ENCODE results near the gene SLC12A7. TPM values are rescaled to one million over a fixed set of nuclear protein-coding genes. Genes with fewer than 3 reads are reported as not detected.

Gene SLC12A7
- total RNA-seq, 1 donor from 2014 or later, result 42.2 TPM

DNA sequence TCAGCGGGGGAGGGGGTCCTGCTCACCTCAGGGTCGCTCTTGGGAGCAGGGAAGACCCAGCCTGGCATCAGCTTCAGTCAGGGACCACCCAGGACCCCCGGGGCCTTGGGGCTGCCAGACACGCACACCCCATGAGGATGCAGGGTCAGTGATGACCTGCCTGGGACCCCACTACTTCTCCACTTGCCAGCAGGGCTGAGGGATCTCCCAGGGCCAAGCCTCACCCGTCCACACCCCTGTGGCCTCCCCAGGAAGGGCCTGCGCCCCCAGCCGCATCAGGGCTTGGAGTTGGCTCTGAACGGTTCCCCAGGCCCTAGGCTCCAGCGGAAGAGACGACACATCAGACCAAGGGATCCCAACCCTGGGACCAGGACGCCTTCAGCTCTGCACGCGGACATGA lies 33.7 kb downstream of the SLC12A7 start:
- DNase-seq (ENCODE audit: low read depth), result no peak

DNA sequence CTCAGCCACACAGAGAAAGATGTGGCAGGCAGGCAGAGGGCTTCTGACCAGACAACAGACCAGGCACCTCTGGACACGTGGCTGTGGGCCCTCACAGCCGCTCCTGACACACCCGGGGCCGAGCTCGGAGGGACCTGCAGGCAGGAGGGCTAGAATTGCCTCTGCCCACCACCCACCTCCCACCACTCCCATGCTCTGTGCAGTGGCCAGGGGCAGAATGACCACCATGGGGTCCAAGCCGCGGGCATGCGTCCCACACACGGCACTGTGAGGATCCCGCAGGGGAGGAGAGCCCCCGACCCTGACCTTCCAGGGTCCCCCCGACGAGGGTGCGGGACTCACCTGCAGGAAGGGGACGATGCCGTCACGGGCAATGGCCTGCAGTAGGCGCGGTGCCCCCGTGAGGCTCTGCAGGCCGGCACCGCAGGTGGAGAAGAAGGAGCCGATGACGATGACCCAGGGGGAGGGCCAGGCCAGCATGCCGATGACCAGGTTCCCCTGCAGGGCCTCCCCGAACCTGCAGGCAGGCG lies 34.3 kb downstream of the SLC12A7 start:
- no peak for DNase-seq (ENCODE audit: low read depth)

DNA sequence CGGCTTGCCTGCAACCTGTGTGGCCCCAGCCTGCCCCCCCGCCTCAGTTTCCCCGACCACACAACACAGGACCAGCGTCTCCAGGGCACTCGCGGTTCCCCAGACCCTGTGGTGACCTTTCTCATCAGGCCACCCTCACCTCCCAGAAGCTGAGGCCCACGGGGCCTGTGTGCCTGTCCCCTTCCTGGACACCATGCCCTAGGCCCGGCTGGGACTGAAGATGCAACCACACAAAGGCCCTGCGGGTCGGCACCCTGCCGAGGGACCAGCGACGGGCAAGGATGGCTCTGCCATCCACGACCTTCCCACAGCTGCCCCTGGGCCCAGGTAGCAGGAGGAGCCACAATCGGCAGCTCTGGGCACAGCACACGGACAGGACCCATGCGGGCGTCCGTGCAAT lies 34.8 kb downstream of the SLC12A7 start:
- DNase-seq (ENCODE audit: low read depth), result no peak

DNA sequence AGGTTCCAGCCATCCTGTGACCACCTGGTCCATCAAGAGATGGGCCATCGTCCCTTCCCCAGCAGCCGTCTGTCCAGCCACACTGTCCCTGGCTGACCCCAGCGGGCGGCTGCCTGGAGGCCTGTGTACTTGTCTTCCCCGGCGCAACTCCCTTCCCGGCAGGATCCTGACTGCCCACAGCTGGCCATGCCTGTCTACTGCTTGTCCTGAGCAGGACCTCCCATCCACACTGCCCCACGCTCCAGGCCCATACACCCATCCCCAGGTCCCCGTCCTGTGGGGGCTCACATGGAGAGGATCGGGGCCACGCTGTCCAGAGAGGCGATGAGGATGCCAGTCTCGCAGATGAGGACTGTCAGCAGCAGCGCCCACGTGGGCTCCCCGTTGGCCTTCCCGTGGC lies 35.5 kb downstream of the SLC12A7 start:
- no peak for DNase-seq (ENCODE audit: low read depth)

DNA sequence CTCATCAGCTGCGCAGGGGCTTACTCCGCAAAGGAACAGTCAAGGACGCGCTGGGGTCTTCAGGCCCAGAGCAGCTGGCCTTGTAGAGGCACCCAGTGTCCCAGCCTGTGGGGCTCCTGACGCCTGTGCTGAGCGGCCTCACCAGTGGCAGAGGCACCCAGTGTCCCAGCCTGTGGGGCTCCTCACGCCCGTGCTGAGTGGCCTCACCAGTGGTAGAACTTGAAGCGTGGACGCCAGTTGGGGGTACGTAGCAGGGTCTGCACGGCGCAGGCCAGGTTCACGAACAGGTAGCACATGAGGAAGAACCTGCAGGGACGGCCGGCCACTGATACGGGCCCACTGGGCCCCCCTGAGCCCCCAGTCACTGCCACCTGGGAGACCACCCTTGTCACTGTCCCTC lies 35.9 kb downstream of the SLC12A7 start:
- no peak for DNase-seq (ENCODE audit: low read depth)

DNA sequence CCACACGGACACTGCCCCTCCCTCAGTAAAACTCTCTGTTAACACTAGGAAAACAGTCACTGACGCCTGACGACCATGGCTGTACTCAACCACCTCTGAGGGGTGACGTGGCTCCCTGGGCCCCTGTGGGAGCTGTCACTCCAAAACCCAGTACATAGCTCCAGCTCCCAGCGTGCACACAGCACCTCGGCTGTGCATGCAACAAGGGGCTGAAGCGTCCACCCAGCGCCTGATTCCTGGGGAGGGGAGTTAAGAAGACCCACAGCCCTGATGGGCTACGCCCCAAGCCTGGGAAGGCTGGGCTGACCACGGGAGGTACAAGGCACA lies 36.3 kb downstream of the SLC12A7 start:
- DNase-seq (ENCODE audit: low read depth), result no peak

DNA sequence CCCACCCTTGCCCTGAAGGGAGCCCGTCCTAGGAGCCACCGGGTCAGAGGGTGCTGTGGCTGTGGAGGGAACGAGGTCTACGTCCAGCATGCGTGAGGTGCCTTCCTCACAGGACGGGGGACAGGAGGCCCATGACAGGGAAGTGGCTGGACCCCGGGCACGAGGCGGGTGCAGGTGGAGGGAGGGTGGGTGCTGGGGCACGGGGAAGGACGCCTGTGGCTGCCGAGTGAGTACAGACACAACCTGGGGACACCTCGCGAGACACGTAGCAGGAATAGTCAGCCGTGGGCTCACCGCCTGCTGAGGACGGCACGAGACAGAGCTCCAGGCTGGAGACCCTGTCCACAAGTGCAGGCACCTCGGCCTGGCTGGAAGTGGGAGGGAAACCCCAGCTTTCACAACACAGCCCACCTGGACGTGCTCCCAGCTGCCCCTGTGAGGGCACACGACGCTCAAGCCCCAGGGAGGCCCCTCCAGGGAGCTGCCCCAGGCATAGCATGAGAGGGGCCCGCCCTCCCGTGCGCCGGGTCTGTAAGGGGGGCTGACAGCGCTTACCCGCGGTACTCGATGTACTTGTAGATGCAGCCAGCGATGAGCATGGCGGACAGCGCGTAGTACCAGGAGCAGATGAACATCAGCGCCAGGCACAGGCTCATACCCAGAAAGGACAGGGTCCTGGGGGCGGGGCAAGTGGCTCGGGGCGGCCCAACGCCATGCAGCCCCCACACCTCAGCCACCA lies 36.9 kb downstream of the SLC12A7 start:
- DNase-seq (ENCODE audit: low read depth), result no peak

DNA sequence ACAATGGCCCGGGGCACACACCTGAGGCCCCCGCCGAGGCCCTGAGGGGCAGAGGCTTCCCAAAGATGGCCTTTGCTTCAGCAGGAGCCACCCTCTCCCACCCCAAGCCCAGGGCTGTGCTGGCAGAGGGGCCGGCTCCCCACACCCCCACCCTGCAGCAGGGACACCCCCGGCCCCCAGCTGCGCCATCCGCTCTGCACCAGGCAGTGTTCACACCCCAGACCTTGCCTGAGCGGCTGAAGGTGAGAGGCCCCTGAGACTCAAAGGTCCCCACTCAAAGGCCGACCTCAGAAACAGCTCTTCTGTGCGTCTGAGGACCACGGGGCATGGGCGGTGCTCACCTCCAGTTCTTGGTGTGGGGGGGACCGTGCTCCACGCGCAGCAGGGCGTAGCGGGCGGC lies 37.6 kb downstream of the SLC12A7 start:
- no peak for DNase-seq (ENCODE audit: low read depth)

DNA sequence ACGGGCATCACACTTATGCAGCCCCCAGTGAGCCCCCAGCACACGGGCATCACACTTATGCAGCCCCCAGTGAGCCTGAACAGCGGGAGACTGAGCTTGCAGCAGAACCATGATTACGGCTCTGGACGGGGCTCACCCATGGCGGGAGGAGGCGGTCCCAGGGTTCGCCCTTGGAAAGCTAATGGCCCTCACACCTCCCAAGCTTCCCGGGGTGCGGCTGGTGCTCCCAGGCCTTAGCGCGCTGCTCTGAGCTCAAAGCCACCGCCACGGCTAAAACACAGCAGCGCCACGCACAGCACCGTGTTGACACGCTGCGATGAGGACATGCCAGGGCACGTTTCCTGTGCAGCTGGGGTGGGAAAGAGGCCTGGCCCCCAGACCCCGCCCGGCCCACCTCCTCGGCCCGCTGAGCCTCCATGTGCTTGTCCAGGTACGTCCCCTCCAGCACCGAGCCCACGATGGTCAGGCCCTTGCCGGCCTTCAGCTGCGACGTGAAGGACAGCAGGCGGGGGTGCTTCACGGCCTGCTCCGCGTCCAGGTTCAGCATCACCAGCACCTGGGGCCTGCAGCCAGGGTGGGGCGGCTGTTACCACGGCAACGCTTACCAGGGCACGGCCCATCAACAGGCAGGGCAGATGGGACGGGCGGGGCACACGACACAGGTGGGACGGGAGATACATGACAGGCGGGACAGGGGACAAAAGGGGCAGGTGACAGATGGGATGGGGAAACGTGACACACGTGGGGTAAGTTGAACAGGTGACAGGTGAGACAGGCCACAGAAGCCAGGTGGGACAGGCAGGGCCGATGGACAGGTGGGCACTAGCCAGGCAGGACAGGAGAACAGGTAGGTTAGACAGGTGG lies 38.4 kb downstream of the SLC12A7 start:
- DNase-seq (ENCODE audit: low read depth), result no peak

DNA sequence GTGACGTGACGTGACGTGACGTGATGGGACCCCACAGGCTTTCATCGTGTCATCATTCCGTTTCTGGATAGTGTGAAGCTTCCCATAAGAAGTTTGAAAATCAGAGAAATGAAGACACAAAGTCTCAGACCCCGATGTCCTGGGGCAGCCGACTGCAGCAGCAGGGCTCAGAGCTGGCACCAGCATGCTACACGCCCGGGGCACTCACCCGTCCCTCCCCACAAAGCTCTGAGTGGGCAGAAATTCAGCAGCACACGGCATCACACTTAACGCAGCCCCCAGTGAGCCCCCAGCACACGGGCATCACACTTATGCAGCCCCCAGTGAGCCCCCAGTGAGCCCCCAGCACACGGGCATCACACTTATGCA lies 42.2 kb downstream of the SLC12A7 start:
- no peak for DNase-seq (ENCODE audit: low read depth)

DNA sequence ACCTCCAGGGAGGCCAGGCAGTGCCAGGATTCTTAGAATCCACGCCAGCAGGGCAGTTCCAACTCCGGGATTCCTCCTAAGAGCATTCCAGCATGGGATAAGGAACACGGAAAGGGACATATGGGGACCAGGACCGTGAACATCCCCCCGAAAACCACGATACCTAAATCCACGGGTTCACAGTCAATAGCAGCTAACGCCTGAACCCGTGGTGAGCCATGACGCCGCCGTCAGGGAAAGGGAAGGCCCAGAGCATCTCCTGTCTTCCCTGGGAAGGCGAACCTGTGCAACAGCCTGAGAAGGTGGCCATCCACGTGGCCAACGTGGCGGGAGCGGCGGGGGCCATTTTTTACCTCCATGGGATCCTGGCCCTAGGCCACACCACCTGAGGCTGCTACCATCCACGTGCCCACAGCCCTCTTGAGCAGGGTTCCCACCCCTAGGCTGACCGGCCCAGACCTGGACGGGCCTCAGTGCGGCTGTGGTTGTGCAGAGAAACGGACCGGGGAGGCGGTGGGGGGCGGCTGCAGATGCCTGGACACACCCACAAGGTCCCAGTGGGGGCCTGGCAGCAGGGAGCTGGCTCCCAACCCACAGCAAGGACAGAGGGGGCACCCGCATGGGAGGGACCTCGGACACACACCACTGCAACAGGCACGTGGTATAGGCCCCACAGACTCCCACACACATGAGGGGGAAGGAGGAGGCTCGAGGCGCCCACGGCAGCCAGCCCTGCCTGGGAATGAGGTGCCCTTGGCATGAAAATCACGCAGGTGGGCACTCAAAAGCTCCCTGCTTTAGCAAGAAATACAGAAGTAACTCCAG lies 42.8 kb downstream of the SLC12A7 start:
- DNase-seq (ENCODE audit: low read depth), result no peak

DNA sequence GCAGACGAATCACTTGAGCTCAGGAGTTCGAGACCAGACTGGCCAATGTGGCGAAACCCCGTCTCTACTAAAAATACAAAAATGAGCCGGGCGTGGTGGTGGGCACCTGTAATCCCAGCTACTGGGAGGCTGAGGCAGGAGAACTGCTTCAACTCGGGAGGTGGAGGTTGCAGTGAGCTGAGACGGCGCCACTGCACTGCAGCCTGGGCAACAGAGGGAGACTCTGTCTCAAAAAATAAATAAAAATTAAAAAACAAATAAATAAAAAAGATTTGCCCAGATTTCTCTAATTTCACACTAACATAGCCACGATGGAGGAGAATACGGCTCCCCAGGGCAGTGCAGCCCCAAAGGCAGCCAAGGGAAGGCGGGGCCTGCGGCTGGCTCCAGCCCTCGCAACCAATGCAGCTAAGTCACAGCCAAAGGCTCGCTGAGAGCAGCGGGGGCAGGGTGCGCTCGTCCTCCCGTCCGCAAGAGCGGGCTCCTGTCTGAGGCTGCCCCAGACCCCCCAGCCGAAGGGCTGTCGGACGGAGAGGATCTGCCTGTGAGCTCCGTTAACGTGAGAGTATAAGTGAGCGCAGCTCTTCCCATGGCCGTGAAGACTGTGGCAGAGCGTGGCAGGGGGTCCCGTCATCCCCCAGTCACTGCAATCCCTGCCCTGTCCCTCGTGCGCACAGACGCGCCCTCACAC lies 43.5 kb downstream of the SLC12A7 start:
- no peak for DNase-seq (ENCODE audit: low read depth)

DNA sequence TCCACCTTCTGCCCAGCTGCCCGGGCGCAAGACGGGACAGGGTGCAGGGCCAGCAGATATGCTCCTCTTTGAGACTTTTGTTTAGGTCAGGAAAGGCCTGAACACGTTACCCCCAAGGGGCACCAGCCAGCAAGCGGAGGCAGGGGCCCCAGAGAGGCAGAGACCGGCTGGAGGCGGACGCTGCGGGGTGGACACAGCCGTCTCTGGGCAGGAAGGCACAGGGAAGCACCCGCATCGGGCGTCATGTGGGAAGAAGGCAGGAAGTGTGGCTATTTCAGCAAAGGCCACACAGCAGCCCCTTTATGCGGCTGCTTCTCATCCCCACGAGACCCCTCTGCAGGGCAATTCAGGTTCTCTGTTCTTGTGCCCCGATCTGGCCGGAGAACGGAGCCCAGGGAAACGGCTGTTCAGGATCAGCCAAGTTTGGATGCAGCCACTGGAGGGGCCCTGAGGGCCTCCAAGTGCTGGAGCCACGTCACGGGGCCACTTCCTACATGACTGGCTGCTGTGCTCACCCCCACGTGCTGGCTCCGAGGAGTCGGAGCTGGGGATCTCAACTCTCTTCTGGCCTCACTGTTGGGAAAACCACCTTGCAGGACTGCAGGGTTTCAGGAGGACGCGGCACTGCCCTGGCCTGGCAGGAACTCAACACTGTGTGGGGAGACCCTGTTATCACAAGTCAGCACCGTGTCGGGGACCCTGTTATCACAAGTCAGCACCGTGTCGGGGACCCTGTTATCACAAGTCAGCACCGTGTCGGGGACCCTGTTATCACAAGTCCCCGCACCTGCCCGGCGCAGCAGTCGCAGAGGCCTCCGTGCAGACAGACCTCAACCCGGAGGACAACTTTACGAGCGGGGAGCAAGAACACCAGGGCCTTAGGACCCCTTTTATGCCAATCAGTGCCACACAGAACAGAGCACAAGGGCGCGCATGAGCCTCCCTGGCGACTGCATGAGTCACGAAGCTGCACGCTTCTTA lies 44.4 kb downstream of the SLC12A7 start:
- no peak for DNase-seq (ENCODE audit: low read depth)

DNA sequence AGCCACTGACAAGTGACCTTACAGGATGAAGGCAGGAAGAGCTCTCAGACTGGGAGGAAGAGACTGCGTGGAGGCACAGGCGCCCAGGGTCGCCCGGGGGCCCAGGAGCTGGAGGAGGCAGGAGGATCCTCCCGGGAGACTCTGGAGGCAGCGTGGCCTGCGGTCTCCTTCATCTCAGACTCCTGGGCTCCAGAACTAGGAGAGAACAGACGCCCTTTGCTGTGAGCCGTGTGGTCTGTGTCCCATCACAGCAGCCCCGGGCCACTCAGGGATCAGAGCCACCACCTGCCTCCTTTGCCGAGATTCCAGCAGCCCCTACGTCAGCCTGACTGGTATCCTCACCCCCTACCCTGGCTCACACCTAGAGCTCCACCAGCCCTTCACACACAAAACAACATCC lies 45.2 kb downstream of the SLC12A7 start:
- DNase-seq (ENCODE audit: low read depth), result no peak

DNA sequence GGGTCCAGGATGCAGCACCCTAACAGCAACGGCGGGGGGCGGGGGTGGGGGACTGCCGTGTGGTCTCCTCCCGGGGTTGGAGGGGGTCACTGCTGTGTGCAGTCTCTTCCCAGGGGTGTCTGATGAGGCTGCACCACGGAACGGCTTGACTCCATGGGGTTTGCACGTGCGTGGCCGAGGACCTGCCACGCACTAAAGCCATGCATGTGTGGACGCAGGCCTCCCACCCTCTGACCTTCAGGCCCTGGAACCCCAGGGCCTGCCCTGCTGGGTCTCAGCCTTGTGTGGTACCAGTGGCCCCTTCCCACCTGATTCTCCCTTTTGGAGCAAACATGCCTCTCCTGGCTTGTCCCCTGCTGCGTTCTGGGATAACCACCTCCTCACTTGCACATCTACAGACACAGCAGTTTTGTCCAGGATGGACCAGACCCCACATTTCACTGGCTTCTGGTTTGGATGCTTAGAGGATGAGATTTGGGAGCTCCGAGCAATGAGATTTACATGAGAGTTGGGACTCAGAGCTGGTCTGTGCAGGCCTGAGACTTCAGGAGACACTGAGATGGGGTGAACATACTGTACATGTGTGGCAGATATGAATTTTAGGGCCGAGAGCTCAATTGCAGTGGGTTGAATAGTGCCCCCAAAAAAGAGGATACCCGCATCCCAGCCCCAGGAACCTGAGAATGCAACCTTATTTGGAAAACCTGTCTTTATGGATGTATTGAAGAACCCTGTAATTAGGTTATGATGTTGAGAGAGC lies 45.8 kb downstream of the SLC12A7 start:
- DNase-seq (ENCODE audit: low read depth), result no peak

DNA sequence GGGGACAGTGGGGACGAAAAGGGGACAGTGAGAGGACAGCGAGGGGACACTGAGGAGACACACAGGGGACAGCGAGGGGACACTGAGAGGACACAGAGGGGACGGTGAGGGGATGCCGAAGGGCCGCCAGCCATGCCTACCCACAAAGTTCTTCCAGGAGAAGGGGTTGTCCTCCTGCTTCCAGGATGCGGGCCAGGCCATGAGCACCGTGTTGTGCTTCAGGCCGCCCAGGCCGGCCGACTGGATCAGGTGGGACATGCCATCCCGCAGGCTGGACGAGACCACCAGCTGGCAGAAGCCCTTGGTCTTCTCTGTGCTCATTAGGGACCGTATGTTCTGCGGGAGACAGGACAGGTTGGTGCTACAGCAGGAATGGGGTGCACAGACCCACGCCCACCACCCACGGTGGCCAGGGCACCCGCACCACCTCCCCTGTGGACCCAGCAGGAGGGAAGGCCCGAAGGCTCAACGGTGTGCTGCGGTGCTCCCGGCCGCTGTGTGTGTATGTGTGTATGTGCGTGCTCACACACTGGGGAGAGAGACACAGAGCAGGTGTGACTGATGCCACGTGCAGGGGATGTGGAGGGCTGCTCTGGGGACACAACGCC lies 46.6 kb downstream of the SLC12A7 start:
- no peak for DNase-seq (ENCODE audit: low read depth)

DNA sequence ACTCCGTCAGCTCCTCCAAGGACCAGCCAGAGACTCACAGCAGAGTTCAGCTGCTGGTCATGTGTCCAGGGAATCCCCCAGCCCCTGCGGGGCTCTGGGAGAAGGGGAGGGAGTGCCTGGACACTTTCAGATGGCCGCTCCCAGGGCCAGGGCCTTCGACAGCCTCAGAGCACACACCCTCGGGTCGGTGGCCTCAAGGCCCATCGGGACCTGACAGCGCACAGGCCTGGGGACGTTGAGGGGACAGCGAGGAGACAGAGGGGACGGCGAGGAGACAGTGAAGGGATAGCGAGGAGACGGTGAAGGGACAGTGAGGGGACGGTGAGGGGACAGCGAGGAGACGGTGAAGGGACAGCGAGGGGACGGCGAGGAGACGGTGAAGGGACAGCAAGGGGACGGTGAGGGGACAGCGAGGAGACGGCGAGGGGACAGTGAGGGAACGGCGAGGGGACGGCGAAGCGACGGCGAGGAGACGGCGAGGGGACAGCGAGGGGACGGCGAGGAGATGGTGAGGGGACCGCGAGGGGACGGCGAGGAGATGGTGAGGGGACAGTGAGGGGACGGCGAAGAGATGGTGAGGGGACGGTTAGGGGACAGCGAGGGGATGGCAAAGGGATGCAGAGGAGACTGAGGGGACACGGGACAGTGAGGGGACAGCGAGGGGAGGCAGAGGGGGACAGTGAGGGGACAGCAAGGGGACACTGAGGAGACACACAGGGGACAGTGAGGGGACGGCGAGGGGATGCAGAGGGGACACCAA lies 47.3 kb downstream of the SLC12A7 start:
- no peak for DNase-seq (ENCODE audit: low read depth)

DNA sequence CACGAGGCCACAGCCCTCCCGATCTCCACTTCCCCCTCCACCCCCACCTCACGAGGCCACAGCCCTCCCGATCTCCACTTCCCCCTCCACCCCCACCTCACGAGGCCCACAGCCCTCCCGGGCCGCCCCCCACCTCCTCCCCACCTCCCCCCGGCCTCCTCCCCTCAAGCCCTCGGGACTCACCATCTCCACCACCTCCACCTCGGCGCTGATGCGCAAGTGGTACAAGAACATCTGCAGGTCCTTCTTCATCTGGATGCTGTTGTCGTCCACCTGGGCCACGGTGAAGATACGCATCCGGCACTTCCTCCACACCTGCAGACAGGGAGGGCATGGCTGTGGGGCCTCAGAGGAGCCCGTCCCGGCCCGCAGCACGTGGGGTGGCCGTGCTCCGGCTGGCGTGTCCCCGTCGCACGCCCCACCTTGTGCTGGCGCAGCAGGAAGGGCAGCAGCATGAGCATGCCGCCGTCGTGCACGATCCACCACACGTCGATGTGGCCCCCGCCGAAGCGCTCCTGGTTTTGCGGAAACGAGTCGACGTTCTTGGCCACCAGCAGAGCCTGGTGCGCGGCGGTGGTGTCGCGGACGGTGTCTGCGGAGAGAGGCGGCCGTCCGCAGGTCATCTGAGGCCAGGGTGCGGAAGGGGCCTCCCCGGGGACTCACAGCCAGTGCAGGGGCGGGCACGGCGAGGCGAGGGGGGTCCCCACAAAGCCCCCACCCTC lies 48.0 kb downstream of the SLC12A7 start:
- DNase-seq (ENCODE audit: low read depth), result no peak

Measured in renal cortical epithelial cell (primary cell).